Left forelimb (tissue), 1 donor: Measurements from ENCODE around the gene KCNJ12.
"Not testable (repeated sequence)": the region's sequence is repeated elsewhere in the genome, so short reads cannot be mapped to it uniquely, and the experiment has no call there.

Experiments
- DNase-seq: peaks from one replicate; pipeline ENCODE4 v3.0.0-alpha.2; 2018; ENCODE audit warnings: low spot score

KCNJ12 gene

DNA sequence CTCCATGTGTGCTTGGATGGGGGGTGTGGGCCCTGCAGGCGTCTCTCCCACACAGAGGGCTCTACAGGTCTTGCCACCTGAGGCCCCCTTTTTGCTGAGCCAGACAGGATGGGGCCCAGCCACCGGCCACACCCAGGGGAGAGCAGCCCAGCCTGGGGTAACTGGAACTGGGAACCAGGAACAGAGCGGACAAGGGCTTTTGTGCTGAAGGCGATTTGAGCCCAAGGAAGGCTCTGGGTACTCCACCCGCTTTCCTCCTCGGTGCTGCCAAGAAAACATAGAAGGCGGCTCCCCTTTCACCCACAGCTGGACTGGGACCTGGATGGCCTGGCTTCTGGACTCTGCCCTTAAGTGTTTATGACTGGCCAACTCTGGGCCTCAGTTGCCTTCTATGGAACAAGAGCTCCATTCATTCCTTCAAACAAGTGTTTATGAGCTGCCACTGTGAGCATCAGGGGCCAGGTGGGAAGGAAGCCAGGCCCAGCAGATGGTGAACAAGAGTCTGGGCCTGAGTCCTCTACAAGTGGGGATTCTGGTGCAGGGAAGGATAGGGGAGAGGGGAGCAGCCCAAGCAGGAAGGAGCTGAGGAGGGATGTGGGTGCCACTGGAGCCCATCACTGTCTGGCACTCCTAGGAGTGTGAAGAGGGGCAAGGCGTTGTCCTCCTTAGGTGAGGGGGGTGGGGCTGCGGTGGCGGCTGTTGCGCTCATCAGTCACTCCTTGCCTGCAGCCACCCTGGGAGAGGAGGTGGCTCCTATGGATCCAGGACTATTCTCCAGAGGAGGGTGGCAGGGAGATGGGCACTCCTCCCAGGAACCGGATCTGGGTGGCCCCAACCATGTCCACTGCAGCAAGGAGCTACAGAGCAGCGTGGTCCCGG, 46.4 kb downstream of the KCNJ12 start:
- DNase-seq: peak; percentile 53

DNA sequence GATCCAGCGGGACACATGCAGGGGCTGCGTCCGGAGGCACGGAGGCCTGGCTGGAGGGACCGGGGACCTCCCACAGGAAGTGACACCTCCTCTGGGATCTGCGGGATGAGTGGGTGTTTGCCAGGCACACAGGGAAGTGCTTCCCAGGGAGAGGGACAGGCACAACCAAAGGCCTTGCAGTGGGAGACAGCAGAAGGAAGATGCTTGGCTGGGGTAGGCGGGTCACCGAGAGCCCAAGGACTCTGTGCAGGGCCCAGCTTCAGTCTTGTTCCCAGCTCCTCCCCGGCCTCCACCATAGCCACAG, 47.0 kb downstream of the KCNJ12 start:
- peak; percentile 53 for DNase-seq

DNA sequence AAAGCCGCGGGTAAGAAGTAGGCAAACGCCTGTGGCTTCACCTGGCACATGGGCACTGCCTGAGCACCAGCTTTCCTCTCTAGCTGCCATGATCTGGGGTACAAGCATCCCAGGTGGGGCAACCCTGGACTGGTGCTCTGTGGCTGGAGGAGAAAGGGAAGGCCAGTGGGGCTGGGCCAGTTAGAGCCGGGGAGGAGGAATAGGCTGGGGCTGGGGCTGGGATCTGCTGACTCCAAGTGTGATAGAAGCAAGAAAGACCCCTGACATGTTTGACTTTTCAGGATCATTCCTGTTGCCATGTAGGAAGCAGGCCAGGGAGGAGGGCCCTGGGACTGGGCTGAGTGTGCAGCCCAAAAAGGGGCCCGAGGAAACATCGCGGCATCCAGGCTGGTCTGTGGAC, 48.5 kb downstream of the KCNJ12 start:
- peak; percentile 44 for DNase-seq

DNA sequence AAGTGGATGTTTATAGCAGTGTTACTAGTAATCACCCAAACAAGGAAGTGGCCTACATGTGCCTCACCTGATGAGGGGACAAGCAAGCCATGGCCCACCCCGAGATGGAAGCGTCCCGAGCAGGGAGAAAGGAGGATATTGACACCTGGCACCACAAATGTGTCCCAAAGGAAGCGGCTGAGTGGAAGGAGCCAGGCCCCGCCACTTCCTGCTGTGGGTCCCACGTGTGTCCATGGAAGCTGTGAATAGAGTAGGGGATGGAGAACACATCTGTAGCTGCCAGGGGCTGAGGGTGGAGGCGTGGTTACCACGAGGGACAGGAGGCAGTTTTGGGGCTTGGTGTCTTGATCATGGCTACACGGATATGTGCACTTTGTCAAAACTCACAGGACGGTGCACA, 49.2 kb downstream of the KCNJ12 start:
- DNase-seq: peak; percentile 62

DNA sequence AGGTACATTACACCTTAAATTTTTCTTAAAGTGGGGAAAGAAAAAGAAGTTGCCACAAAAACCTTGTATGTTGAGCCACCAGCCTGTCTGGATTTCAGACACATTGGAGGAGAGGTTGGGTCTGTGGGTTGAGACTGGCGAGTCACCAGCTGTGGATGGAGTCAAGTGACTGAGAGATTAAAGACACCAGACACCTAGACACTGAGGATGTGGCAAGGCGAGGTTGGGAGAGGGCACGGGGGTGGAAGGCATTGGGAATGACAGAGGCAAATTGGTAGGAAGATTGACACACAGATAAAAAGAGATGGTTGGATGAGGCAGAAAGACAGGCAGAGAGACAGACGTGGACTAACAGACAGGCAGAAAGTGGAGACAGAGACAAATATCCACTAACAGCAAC, 49.6 kb downstream of the KCNJ12 start:
- DNase-seq: peak; percentile 49

DNA sequence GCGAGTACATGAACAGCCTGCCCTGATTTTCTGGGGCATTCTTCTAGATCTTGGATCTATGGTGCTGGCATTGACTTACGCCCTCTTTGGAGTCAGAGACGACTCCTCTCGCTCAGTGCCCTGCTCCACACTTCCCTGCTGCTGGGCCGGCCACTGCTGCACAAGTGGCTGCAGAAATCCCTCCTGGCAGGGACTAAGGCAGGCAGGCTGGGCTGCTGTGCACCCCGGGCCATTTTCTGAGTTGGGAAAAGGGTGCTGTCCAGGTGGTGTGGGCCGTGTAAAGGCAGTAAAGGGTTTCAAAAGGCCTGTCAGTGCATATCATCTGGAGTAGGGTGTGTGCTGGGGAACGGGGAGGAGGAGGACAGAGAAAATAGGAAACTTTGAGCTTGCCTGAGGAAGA, 50.1 kb downstream of the KCNJ12 start:
- DNase-seq: not testable (repeated sequence)

DNA sequence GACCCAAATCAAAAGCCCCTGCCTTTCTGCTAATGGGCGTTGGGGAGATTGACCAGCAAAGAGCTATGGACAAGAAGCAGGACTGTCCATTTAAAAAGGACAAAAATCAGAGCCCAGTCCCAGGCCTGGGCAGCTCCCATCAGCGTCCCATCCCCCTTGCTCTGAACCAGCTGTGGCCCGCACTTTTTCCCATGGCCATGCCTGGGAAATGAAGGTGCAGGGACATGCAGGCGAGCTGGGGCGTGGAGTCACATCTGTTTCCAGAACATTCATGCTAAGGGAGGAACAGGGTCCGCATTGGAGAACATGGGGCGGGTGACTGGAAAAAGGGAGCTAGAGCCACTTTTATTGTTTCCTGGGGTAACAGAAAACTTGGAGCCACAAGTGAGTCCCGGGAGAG, 50.7 kb downstream of the KCNJ12 start:
- peak; percentile 25 for DNase-seq

DNA sequence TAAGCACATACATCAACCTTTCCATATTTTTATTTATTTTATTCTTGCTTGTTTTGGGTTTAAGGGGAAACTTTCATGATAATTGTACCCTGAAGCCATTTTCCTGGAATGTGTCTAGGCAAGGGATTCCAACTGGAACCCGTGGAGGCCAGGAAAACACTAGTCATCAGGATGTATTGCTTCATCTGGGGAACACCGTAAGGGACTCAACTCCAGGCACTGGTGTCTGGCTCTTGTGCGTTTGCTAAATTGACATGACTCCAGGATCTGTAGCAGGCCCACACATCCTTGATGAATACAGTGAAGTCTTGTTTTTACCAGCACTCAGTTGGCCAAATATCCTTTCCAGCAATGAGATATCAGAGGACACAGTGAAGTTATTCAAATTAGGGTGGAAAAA, 51.6 kb downstream of the KCNJ12 start:
- not testable (repeated sequence) for DNase-seq

DNA sequence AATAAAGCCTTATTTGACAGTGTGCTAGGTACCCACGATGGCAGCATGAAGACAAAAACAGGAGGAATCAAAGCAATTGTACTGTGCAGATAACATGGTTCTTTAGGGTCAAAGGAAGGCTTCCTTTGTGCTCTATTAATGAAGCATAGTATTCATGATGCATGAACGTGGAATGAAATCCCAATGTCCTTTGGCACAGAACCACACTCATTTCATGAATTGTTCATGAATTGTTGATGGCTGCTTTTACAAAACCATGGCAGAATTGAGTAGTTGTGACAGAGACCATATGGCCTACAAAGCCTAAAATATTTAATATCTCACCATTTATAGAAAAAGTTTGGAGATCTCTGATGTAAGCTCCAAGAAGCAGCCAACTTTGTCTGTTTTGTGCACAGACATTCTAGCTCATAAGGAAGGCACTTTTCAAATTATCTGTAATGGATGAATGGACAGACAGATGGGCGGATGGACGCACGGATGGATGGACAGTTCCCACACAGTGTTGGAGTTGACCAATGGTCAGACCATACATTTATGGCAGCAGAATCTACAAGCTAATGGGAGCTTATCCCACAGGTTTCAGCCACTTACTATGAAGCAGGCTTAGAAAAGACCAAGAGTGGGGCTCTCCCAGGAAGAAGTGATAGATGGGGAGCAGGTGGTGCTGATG, 52.7 kb downstream of the KCNJ12 start:
- DNase-seq: not testable (repeated sequence)

DNA sequence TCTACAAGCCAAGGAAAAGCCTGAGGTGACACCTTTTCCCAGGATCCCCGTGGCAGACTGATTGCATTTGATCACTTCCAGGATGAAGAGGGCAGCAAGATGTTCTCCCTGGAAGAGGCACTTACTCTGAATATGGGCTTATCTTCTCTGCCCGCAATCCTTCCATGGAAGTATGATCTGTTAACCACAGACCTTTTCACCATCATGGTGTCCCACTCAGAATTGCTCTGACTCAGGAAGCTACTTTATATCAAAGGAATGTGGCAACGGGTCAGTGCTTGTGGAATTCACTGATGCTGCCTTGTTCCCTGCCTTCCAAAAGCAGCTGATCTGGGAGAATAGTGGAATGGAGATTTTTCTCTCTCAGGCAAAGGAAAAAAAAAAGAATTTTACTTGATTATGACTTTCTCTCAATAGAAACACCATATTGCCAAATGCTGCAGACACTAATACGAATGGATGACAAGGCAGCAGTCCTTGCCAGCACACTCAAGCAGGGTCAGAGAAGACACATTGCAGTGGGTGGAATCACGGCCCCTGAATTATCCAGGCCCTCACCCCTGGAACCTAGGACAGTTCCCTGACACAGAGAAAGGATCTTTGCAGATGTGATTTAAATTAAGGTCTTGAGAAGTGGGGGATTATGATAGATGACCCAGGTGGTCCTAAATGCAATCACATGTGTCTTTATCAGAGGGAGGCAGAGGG, 53.9 kb downstream of the KCNJ12 start:
- DNase-seq: not testable (repeated sequence)

DNA sequence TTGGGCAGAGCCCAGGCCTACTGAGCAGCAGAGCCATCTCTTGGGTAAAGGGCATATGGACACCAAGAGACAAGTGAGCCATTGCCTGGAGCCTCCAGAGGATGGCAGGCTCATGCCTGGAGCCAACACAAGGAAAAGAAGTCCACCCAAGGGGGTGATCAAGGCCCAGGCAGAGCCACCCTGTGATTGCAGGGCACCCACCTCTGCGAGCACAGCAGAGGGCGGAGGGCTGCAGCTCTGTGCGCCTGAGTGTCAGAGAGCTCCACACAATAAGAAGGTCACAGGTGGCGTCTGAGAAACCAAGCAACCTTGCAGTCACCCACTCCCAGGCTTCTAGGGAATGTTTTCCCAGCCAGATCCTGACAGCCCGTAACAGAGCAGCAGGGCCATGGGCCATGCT, 57.8 kb downstream of the KCNJ12 start:
- peak; percentile 20 for DNase-seq

DNA sequence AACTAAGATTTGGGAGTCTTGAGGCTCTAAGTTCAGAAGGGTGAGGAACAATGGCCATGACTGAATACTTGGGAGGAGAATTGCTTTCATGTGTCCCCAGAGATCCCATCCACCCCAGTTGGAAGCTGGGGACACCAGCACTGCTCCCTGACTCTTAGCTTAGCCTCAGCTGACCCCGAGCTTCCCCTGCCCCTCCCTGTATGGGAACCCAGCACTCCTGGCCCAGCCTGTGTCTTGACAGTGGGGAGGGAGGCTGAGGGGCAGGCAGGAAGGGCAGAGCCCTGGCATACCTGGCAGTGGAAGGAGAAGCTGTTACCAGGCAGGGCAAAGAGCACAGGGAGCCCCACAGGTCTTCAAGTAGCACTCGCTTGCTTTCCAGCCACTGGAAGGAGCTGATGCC, 58.8 kb downstream of the KCNJ12 start:
- DNase-seq: not testable (repeated sequence)

DNA sequence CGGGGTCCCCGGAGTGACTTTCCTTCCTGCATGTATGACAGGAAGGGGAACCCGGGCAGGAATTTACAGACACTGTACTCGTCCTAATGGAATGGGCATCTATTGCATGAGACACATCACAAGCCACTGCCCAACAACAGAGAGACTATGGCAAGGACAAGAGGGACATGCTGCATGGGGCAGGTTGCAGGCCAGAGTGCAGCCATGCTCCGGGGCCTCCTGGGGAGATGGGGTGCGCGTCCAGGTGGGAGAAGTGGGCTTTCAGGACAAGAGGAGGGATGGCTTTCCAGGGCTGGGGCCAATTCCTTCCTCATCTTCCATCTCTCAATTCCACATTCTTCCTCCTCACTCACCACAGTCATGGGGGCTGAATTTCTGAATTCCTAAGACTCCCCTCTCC, 60.3 kb downstream of the KCNJ12 start:
- DNase-seq: peak; percentile 28

DNA sequence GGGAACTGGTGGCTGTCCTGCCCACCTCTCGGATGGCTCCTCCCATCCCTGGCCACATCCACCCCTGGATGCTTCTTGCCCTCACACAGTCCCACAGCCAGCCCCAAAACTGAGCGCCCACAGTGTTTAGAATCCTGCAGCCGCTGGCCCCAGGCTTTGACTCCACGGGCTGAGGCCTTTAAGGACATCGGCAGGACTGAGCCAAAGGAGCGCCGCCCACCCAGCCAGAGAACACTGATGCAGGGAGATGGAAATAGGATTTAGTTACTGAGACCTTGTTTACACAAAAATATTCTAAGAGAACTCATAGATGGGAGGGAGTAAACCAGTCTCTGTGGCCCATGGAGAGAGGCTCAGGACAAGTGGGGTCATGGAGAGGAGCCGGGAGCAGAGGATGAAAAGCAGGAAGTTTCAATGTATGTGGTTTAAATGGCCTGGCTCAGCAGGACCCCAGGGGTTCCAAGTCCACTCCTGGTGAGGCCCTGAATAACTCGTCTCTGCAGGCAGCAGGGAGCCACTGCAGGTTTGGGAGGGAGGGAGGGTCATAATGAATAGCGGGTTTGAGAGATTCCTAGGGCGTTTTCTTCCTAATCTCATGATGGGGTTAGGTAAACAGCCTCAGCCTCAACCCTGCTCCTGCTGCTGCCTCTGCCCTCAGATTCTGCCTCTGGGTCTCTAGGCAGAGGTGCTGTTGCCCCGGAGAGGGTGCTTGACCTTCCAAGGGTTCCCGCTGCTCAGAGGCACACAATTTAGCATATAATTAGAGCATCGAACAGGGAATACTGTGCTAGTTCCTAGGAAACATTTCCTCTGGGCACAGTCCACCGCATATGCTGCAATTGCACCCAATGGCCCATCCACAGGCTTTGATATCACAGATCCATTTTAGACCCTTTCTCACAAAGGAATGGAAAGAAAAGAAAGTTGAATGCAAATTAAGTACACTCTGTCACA, 61.0 kb downstream of the KCNJ12 start:
- peak; percentile 38 for DNase-seq

DNA sequence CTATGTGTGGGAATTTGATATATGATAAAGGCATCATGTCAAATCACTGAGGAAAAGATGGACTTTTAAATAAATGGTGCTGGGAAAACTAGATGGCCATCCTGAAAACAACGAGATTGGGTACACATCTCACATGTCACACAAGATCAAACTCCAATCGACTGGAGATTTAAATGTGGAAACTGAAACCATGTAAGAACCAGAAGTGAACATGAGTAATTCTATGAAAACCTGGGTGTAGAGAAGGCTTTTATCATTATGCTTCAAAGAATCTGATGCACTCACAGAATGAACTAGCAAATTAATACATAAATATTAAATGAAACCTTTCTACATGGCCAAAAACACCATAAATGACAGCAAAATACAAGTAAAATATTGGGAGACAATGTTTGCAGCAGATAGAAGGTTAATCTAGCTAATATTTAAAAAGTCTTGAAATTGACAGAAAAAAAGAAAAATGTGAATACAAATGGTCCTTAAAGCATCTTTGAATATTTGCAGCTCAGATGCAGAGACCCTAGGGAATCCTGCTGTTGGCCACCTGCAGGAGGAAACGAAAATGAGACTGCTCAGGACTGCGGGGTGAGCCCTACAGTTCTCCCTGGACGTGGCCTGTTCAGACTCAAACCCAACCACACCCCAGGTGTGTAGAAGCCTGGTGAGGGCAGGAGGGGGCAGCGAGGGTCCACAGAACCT, 62.3 kb downstream of the KCNJ12 start:
- DNase-seq: not testable (repeated sequence)

DNA sequence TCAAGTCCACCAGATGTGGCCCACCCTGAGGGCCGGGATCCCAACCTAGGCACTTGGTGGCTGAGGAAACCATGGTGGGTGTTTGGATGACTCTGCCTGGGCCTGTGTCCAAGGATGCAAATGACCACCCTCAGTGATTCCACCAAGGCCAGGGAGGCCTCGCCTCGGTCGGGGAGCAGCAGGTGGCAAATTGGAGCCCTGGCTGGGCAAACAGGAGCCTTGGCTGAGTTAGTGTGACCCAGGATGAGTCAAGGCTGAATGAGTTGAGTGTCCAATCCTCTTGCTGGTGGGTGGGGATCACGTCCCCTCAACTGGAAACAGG, 62.8 kb downstream of the KCNJ12 start:
- not testable (repeated sequence) for DNase-seq

DNA sequence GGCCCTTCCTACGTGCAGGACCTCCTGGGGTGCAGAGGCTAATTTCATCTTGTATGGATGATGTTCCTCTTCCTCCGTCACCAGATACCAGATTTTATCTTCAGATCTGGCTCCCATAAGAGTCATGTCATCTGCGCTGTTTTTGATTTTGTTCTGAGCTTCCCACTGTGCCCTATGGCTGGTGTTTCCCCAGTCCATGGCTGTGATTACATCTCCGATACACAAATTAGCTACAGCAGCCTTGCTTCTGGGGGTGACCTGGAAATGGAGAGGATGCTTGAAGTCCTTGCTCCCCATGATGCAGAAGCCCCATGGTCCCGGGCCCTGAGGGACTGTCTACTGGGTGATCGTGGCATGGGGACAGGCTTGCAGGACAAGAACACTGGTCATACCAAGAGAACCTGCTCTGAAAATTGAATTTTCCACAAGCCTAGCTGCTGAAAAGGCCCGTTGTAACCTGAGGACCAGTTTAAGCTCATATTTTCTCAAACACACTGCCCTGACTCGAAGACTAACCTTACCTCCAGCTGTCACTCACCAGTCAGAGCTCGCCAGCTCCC, 69.0 kb downstream of the KCNJ12 start:
- no peak for DNase-seq

DNA sequence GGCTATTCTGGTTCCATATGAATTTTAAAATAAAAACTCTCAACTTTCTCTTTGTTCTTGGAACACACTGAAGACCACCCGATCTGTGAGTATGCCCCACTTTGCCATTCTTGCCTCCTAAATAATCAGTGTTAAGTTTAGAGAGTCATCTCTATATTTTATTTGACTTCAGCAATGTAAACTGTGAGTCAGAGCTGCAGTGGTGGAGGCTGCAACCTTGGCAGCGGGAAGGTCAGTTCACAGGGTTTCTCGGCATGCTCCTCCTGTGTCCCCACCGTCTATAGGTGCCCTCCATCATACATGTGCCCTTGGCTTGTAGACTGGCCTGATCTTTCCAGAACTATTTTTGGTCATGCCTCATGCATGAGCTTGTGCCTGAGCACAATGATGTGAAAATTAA, 71.4 kb downstream of the KCNJ12 start:
- DNase-seq: not testable (repeated sequence)

DNA sequence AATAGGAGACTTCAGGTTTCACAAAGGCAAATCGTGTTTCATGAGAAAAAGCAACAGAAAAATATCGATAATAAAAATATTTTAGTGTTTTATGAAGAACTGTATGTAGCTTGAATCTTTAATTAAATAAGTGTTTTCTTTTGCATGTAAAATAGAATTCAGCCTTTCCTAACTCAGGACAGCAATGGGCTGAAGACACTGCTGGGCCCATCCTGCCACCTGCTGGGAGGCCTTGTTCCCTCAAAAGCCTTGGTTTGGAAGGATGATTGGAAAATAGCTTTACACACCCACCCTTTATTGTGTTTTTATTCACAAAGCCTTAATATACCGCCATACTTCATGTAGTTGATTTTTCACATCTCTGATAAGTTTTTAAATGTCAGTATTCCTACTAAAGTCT, 73.7 kb downstream of the KCNJ12 start:
- not testable (repeated sequence) for DNase-seq

DNA sequence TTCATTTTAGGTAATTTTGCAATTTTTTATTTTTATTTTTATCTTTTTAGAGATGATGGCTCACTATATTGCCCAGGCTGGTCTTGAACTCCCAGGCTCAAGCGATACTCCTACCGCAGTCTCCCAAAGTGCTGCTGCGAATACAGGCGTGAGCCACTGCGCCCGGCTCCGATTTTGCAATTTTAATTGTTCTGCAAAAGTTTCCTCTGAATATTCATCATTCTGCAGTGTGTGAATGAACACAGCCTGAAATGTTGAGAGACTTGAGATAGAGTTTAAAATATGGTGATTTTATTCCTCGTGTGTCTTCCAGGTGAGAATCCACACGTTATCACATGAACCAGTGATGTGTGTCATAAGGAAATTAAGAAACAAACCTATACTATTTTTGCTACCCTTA, 75.8 kb downstream of the KCNJ12 start:
- no peak for DNase-seq
